Measurements from ENCODE around the gene ZNF487.

Gene ZNF487

GRCh38 chr10:43401627-43402026 lies 35.3 kb upstream of the ZNF487 start:
- TF ChIP-seq Cebpa-rat (IDR thresholded peaks at IDR 0.05), result no peak
- Histone ChIP-seq H3K4me3 (peak overlapping the region in 8 of 10 experiments; percentile 10 to 84 (median 38); a peak in 13 of 20 replicates), H3K27me3 (no peaks in the 10 kb centered on the region), H3K4me1 (peaks cover 79 to 88% (median 83%) of the 10 kb centered on the region in 10 experiments), H4K20me1 (peaks cover 89 to 98% (median 97%) of the 10 kb centered on the region in 11 experiments), H3K4me2 (peak overlapping the region; percentile 90 to 100 (median 96)), H3K9ac (peak overlapping the region; percentile 54 to 100 (median 66); a peak in 20 of 22 replicates), H3K9me3 (replicated peaks in 1 of 11) (no peaks in the 10 kb centered on the region), H3K36me3 (peaks cover 36 to 88% (median 73%) of the 10 kb centered on the region in 11 experiments), H3K27ac (peak overlapping the region in 10 of 11 experiments; percentile 11 to 98 (median 30); a peak in 10 of 22 replicates)

DNA sequence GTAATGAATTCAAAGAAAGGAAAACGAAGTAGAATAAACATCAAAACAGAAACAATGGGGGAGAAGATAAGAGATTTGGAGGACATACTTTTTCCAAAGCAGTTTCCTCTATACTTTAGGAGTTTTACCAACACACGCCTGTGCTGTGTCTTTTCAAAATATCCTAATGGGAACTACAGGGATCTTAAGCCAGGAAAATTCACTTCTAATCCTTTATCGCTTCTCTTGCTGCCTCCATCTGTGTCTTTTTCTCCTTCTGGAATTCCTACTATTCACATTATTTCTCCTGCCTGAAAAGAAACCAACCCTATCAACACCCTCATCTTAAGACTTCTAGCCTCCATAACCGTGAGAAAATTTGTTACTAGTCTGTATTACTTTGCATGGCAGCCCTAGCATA lies 34.7 kb upstream of the ZNF487 start:
- no peaks in the 10 kb centered on the region for H3K27me3 ChIP-seq
- TF ChIP-seq Cebpa-rat (IDR thresholded peaks at IDR 0.05), result no peak
- no peaks in the 10 kb centered on the region for H3K9me3 ChIP-seq (replicated peaks in 1 of 11)
- H3K4me3 ChIP-seq, result peak overlapping the region in 6 of 10 experiments; percentile 10 to 84 (median 28); a peak in 8 of 20 replicates
- peaks cover 92 to 100% (median 100%) of the 10 kb centered on the region in 11 experiments for H4K20me1 ChIP-seq
- H3K4me2 ChIP-seq, result peak overlapping the region; percentile 90 to 100 (median 96)
- peak overlapping the region; percentile 12 to 96 (median 18); a peak in 10 of 22 replicates for H3K27ac ChIP-seq
- H3K9ac ChIP-seq, result peak overlapping the region; percentile 54 to 100 (median 66); a peak in 20 of 22 replicates
- H3K4me1 ChIP-seq, result peaks cover 79 to 88% (median 83%) of the 10 kb centered on the region in 10 experiments
- peaks cover 36 to 93% (median 74%) of the 10 kb centered on the region in 11 experiments for H3K36me3 ChIP-seq

GRCh38 chr10:43402880-43403452 lies 33.9 kb upstream of the ZNF487 start:
- H3K9me3 ChIP-seq (replicated peaks in 1 of 11), result no peaks in the 10 kb centered on the region
- TF ChIP-seq Cebpa-rat (IDR thresholded peaks at IDR 0.05), result no peak
- peak overlapping the region; percentile 15 to 100 (median 99); a peak in 15 of 22 replicates for H3K9ac ChIP-seq
- H4K20me1 ChIP-seq, result peaks cover 91 to 97% (median 94%) of the 10 kb centered on the region in 11 experiments
- H3K4me1 ChIP-seq, result peaks cover 77 to 82% (median 81%) of the 10 kb centered on the region in 10 experiments
- H3K27ac ChIP-seq, result peak overlapping the region in 5 of 11 experiments; percentile 14 to 99 (median 39); a peak in 8 of 22 replicates
- H3K36me3 ChIP-seq, result peaks cover 36 to 92% (median 74%) of the 10 kb centered on the region in 11 experiments
- peak overlapping the region; percentile 90 to 100 (median 96) for H3K4me2 ChIP-seq
- peak overlapping the region in 6 of 10 experiments; percentile 20 to 92 (median 43); a peak in 9 of 20 replicates for H3K4me3 ChIP-seq
- no peaks in the 10 kb centered on the region for H3K27me3 ChIP-seq

- Histone ChIP-seq H3K4me1 (peaks cover 66 to 71% (median 69%) of the 10 kb centered on the region in 10 experiments), H3K4me3 (peak overlapping the region; percentile 76 to 95 (median 86)), H3K27ac (peak overlapping the region in 9 of 11 experiments; percentile 99 to 100 (median 100); a peak in 16 of 22 replicates), H3K36me3 (peaks cover 35 to 80% (median 65%) of the 10 kb centered on the region in 11 experiments), H4K20me1 (peaks cover 80 to 93% (median 83%) of the 10 kb centered on the region in 11 experiments), H3K4me2 (peak overlapping the region; percentile 90 to 100 (median 96)), H3K9me3 (replicated peaks in 1 of 11) (no peaks in the 10 kb centered on the region), H3K9ac (peak overlapping the region; percentile 58 to 100 (median 99); a peak in 21 of 22 replicates), H3K27me3 (no peaks in the 10 kb centered on the region)
- TF ChIP-seq Cebpa-rat (IDR thresholded peaks at IDR 0.05), result no peak
Observed at GRCh38 chr10:43403911-43404703, 32.8 kb upstream of the ZNF487 start.

DNA sequence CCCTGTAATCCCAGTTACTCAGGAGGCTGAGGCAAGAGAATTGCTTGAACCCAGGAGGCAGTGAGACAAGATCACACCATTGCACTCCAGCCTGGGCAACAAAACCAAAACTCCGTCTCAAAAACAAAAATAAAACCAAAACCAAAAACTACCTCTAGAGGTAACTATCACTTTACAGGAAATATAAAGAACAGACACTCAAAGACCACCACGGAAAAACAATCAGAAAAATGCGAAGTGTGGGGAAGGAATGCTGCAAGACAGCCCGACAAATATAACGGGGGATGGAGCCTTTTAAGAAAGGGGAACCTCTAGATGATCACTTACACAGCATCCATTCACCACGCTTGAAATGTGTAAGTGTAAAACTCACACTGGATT lies 32.2 kb upstream of the ZNF487 start:
- H3K4me1 ChIP-seq, result peaks cover 61 to 69% (median 66%) of the 10 kb centered on the region in 10 experiments

DNA sequence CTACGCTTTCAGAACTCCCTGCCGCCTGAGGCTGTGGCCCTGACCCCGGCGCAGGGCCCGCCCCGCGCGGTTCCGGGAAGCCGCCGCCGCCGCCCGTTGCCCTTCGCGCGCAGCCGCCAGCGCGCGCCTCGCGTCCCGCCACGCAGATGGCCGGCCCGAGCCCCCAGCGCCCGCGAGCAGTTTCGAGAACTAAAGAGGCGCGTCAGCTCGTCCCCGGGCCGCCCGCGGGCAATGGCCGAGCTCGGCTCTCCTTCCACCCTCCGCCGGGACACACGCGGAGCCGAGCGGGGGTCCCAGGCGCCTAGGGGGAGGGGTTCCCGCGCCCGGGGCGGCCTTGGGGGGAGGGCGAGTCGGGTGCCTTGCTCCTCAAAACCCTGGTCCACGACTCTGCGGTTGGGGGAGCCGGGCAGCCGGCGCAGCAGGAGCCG lies 29.7 kb upstream of the ZNF487 start:
- H3K27ac ChIP-seq, result peak overlapping the region; percentile 95 to 100 (median 99)
- H3K9me3 ChIP-seq (replicated peaks in 1 of 11), result no peaks in the 10 kb centered on the region
- no peaks in the 10 kb centered on the region for H3K27me3 ChIP-seq
- peak overlapping the region; percentile 97 to 100 (median 99) for H3K9ac ChIP-seq
- H3K4me1 ChIP-seq, result peaks cover 50 to 65% (median 60%) of the 10 kb centered on the region in 10 experiments
- H3K4me3 ChIP-seq, result peak overlapping the region; percentile 76 to 95 (median 86)
- H3K4me2 ChIP-seq, result peak overlapping the region; percentile 90 to 100 (median 96)
- TF ChIP-seq Cebpa-rat (IDR thresholded peaks at IDR 0.05), result no peak
- H3K36me3 ChIP-seq, result peaks cover 17 to 50% (median 35%) of the 10 kb centered on the region in 11 experiments
- peaks cover 49 to 63% (median 53%) of the 10 kb centered on the region in 11 experiments for H4K20me1 ChIP-seq

More for the DNA sequence above, 32.2 kb upstream of the ZNF487 start:
- peak overlapping the region; percentile 90 to 100 (median 96) for H3K4me2 ChIP-seq
- H3K36me3 ChIP-seq, result peaks cover 30 to 75% (median 59%) of the 10 kb centered on the region in 11 experiments
- H4K20me1 ChIP-seq, result peaks cover 74 to 87% (median 77%) of the 10 kb centered on the region in 11 experiments
- H3K27me3 ChIP-seq, result no peaks in the 10 kb centered on the region
- peak overlapping the region in 9 of 11 experiments; percentile 99 to 100 (median 100); a peak in 16 of 22 replicates for H3K27ac ChIP-seq
- H3K9ac ChIP-seq, result peak overlapping the region; percentile 58 to 100 (median 99); a peak in 21 of 22 replicates
- H3K9me3 ChIP-seq (replicated peaks in 1 of 11), result no peaks in the 10 kb centered on the region
- H3K4me3 ChIP-seq, result peak overlapping the region; percentile 76 to 95 (median 86)
- no peak for TF ChIP-seq Cebpa-rat (IDR thresholded peaks at IDR 0.05)

- Histone ChIP-seq H3K36me3 (peaks cover 14 to 44% (median 29%) of the 10 kb centered on the region in 11 experiments), H3K4me1 (peaks cover 44 to 59% (median 54%) of the 10 kb centered on the region in 10 experiments), H4K20me1 (peaks cover 43 to 57% (median 47%) of the 10 kb centered on the region in 11 experiments)
Observed at GRCh38 chr10:43407576-43408330, 29.2 kb upstream of the ZNF487 start.

DNA sequence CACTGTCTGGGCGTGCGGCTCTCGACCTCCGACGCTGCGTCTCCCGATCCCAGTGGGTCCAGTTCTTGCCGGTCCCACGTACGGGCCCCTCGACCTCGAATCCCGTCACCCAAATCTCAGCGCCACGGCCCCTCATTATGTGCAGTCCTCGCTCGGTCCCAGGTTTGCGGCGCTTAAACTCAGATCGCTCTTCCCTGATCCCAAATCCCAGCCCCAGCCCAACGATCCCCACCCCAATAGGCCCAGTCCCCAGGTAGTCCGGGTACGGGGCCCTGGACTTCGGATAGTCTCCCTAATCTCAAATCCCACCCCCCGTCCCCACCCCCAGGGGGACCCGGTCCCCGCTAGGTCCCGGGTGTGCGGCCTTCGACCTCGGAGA lies 28.6 kb upstream of the ZNF487 start:
- H3K9ac ChIP-seq, result peak overlapping the region; percentile 97 to 100 (median 99)
- peaks cover 39 to 57% (median 48%) of the 10 kb centered on the region in 10 experiments for H3K4me1 ChIP-seq
- peaks cover 8 to 38% (median 24%) of the 10 kb centered on the region in 11 experiments for H3K36me3 ChIP-seq
- 0 out of 22 replicates have a peak, but pooled peaks cover 0 to 3% (median 0%) of the 10 kb centered on the region in 11 experiments for H3K9me3 ChIP-seq (replicated peaks in 1 of 11)
- peaks cover 38 to 51% (median 41%) of the 10 kb centered on the region in 11 experiments for H4K20me1 ChIP-seq
- H3K4me2 ChIP-seq, result peak overlapping the region; percentile 90 to 100 (median 96)
- H3K27me3 ChIP-seq, result no peaks in the 10 kb centered on the region
- no peak for TF ChIP-seq Cebpa-rat (IDR thresholded peaks at IDR 0.05)
- peak overlapping the region; percentile 76 to 95 (median 86) for H3K4me3 ChIP-seq
- H3K27ac ChIP-seq, result peak overlapping the region; percentile 95 to 100 (median 99)

More at GRCh38 chr10:43407576-43408330, 29.2 kb upstream of the ZNF487 start:
- peak overlapping the region; percentile 95 to 100 (median 99) for H3K27ac ChIP-seq
- TF ChIP-seq Cebpa-rat (IDR thresholded peaks at IDR 0.05), result peak; percentile 91 to 99 (median 97)
- H3K4me2 ChIP-seq, result peak overlapping the region; percentile 90 to 100 (median 96)
- peak overlapping the region; percentile 97 to 100 (median 99) for H3K9ac ChIP-seq
- no peaks in the 10 kb centered on the region for H3K27me3 ChIP-seq
- H3K9me3 ChIP-seq (replicated peaks in 1 of 11), result no peaks in the 10 kb centered on the region
- peak overlapping the region; percentile 76 to 95 (median 86) for H3K4me3 ChIP-seq
